SK-N-DZ (cell line): ENCODE measurements around the gene GALNT18.

ENCODE experiments used
- DNase-seq: peaks from one replicate; pipeline ENCODE4 v3.0.0-alpha.2; 2015; ENCODE audit warnings: low spot score

Gene GALNT18

DNA sequence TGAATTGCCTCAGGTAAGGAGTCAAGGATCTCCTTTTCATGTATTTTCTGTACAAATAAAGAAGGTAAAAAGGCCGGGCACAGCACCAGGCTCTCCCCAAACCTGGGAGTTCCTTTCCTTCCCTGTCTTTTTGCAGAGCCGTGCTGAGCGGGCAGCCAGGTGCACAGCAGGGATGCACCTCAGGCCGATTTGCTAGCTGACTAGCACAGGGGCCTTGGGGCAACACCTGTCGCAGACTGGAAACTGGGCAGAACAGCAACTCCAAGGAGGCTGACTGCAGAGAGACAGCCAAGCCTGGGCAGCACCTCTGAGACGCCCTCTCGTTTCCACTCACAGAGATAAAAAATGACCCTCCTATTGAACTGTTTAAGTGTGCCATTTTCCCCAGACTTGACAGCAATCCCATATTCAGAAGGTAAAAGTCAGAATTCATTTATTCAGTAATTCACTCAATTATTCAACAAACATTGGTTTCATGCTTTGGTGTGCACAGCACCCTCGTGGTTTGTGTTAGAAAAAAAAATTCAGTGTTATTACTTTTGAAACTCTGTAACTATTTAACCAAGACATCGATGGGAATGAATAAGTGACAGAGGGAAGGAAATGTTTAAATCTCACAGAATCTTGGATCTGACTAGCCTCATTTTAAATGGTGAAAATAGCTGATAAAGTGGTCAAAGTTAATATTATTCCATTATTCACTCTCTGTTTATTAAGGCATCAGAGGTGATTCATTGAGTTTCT lies 120.9 kb downstream of the GALNT18 start:
- DNase-seq = no peak

DNA sequence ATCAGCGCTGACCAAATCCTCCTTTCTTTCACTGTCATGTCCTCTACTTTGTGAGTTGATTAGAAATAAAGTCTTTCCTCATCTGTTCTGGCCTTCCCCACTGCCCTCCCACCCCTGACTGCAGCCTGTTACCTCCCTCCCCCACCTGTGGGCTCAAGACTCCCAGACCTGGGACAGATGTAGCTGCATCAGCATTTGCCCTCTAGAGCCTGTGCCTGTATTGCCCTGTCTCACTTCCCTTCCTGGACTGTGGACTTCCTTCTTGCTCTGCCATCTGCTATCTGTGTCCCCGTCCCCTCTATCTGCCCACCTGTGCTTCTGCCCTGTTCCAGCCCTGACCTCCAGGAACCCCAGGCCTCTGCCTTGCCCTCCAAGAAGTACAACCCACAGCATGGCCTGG lies 122.5 kb downstream of the GALNT18 start:
- DNase-seq = no peak

DNA sequence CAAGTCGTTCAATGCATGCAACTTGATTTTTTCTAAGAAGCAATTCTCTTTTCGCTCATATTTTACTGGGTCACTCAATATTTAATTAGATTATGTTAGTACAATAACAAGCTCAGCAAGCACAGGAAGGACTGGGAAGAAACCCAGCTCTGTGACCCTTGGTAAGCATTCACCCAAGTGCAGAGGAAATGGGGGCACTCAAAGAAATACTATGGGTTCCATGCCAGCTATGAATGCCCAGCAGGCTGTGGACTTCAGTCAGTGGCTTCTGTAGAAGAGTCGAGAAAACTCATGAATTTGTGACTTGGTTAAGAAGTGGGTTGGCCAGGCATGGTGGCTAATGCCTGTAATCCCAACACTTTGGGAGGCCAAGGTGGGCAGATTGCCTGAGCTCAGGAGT lies 123.6 kb downstream of the GALNT18 start:
- no peak for DNase-seq

DNA sequence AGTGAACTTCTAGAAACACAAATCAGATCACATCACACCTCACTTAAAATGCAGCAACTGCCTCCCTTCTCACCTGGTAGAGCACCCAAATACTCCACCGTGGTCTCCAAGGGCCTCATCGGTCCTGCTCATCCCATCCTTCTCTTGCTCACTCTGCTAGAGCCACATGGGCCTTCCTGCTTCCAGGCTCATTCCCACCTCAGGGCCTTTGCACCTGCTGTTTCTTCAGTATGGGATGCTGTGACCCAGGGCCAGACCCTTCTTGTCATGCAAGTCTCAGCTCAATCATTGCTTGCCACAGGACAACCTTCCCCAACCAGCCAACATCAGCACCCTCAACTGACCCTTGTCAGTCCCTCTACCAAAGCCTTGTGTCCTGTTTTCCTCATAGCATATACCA lies 124.9 kb downstream of the GALNT18 start:
- no peak for DNase-seq

DNA sequence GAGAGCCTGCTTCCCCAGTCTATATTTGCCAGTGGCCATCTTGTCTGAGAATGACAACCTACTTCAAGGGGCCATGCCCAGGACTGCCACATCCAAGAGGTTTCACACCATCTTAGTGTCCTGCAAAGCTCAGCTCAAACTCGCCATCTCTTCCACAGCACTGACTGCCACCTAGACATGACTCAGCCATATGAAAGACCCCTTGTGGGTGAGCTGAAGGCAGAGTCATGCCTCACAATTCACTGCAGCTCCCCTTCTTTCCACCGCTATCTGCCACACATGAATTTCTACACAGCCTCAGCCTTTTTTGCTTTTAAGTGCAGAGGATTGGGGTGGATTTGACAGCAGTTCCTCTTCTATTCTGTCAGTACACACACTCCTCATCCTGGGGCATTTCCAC lies 127.5 kb downstream of the GALNT18 start:
- DNase-seq = no peak

DNA sequence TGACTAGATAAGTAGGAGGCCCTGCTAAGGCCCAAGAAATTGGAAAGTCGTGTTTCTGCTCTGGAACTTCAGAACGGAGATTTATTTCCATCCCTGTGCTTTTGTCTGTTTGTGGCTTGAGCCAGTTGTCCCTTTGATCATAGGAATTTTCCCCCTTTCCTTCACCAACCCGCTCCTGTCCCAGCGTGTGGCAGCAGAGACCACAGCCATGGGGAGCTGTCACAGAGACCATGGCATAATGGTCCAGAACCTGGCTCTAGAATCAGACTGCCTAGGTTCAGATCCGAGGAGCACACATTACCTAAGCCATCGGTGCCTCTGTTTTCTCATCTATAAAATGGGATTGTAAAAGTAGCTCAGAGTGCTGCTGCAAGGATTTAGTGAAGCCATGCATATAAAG lies 128.1 kb downstream of the GALNT18 start:
- DNase-seq = no peak

DNA sequence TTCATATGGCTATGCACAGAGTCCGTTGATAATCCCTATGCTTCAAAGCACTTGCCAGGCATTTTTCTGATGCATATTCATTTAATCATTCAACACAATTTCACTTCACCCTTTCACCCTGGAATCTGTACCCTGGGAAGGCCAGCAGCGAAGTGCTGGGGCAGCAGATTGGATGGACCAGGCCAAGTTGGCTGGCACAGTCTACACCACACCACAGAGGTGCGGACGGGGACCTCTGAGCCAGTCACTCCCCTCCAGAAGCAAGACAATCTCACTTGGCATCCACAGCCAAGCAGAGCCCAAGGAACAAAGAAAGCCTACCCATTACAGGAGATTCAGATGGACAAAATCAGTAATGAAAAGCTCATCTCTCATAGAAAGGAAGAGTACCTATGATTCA lies 130.2 kb downstream of the GALNT18 start:
- DNase-seq = no peak

DNA sequence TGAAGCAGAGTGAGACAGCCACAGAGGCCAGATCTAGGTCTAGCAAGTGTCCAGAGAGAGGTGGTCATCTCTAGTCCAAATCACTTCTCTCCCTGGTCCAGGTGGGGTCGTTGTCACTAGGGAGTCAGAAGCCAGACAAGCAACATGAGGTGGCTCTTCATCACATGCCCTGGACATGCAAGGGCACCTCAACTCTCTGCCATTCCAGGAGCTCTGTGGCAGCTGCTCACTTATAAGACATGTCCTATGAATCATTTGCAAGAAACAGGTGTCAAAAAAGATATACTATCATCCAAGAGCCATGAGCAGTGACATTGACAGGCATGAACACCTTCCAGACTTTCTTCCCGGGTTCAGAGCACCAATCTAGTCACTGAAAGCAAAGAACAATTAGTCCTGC lies 130.8 kb downstream of the GALNT18 start:
- DNase-seq = no peak

DNA sequence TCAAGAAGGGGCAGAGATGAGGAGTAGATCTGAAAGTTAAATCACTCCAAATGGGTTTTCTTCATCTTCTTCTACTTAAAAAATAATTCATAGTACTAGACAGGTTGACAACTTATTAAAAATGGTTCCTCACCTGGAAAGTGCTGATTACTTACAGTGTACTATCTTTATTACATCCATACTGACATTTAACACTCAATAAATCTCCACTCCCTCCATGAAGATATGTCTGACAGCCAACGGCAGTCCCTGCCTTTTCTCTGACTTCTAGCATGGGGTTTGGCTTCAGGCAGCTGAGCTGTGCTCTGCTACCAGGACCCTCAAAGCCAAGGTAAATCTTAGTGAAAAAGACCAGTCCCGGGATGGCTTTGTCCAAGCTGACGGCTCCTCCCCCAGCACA lies 135.4 kb downstream of the GALNT18 start:
- no peak for DNase-seq

DNA sequence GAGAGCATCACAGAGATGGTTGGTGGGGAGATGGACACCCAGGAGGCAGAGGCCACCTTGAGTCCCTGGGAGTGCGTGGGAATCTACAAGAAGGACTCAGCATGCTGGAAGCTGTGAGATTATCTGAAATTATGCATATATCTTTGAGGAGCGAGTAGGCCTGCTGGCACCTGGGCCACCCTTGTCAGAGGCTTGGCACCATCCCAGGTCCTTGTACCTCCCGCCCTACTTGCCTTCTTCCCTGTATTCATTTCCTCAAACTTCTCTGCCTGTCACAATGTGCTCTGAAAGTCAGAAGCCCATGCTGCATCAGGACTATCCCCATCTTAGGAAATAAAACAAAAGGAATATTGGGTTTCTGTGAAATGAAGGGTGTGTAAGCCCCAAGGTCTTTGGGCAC lies 135.8 kb downstream of the GALNT18 start:
- no peak for DNase-seq

DNA sequence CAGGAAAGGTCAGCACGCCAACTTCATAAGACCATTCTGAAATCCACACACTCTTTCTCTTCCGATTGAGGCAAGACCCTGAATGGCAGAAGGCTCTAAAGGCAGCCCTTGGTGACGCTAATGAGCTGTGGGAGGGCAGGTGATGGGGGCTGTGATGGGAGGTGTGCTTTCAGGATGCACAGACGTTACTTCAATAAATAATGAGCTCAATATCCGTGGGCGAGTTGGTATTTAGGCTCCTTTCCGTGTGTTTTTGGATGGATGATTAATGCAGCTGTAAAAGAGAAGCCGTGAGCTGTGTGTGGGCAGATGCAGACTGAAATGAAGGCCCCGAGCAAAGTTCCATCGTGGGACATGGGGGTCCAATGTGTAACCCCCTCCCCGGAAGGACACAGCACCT lies 138.2 kb downstream of the GALNT18 start:
- DNase-seq = no peak

DNA sequence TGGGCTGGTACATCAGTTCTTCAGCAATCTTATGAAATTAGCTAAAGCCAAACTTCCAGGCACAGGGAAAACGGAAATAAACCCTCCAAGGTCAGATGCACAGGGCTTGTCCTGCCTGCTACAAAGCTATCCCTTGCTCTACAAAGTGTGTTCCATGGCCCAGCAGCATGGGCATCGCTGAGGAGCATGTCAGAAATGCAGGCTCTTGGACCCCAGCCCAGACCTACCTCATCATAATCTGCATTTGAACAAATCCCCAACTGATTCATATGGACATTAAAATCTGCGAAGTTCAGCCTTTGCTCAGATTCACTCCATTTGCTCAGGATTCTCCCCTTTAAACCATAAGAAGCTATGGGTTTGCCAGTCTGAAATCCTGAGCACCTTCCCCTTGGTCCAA lies 139.1 kb downstream of the GALNT18 start:
- DNase-seq = no peak

DNA sequence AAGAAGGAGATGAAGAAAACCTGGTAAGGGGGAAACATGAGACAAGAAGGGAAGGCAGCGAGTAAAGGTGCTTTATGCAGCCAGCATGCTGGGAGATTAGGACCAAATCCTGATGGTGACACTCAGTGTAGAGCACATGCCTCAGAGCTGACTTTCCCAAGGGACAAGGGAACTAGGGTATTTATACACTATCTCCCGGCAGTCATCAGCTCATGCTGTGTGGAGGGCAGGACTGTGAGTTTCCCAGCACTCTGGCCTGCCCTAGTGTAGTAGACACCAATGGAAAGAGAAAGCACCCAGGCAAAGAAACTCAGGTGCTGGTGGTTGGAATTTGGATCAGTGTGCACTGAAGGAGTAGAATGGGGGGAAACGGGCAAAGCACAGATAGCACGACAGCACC lies 140.4 kb downstream of the GALNT18 start:
- no peak for DNase-seq

DNA sequence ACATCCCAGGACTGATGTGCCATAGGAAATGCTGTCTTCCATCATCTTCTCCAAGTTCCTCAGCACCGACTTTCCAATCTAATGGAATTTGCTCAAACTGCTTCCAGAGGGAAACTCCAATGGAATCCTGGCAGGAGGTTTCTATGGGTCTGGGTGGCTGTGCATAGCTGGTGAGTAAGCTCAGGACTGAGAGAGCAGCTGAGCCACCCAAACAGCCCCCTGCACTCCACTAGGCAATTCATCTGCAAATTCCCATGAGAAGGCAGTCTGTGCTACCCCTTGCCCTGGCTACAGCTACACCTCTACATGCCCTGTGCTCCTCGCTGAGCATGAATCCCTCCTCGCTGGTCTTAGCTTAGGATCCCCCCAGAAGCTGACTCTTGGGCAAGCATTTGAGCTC lies 140.8 kb downstream of the GALNT18 start:
- no peak for DNase-seq

DNA sequence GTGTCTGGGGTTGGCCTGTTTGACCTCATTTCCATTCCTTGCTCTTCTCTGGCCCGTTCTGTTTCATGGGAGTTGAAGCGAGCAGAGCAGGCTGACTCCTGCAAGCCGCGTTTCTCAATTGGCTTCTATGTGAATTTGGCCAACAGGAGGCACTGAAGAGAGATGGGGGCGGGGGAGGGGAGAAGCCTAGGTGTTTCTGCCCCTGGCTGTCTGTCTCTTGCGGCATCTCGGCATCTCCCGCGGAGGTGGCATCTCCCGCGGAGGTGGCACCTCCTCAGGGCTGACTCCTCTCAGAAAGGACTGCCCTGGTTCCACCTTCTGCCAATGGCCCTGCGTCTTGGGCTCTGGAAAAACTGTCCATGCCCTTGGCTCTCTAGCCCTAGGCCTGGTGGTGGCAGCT lies 143.1 kb downstream of the GALNT18 start:
- DNase-seq = no peak

DNA sequence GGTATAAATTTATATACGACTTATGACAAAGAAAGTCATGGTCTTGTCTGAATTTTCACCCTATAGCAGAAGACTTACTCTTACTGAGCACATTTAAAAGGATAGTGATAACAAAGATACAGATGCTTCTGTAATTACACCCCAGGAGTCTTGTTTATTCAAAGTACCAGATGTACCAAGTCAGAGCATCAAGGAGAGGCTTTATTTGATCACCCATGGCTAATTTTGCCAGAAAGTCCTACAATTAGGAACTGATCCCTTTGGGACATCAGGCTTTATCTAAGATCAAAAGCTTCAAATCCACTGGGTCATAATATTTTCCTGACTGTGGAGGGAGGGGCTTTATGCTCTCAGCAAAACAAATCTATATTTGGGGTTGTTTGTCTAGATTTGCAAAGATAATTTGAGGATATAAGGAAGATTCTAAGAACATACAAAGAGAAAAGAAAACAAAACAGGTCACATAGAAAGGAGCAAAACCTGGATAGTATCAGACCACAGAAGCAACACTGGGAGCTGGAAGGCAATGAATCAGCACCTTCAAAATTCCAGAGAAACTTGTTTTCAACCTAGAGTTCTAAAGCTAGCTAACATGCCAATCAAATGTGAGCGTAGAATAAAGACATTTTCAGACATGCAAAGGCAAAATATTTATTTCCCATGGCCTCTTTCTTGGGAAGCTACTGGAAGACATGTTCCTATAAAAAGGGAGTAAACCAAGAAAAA lies 143.9 kb downstream of the GALNT18 start:
- DNase-seq = no peak

DNA sequence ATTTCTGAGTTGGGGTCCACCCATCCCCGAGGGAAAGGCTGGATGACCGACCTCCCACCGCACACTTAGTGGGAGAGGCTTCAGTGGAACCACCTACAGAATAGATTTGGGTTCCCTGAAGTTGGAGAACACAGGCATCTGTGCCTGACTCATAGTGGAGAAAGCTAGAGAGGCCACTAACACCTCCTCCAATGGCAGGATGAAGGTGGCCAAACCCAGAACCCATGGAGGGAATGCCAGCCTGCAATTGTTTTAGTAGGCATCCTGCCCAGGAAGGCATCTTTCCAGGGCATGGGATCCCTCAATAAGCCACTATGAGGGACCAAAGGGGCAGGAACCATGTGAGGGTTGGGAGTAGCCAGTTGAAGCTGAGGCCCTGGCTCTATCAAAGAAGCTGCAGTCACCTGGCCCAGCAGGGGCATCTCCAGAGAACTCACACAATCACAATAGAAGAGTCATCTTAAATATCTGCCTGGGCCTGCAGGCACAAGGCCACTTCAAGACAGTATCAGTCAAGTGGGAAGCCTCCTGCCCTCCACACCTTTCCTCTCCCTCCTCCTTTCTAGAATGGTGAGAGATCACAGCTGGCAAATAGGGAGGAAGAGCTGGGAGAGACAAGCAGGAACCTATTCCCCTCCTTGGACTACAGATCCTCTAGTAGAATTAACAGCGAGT lies 144.7 kb downstream of the GALNT18 start:
- no peak for DNase-seq

DNA sequence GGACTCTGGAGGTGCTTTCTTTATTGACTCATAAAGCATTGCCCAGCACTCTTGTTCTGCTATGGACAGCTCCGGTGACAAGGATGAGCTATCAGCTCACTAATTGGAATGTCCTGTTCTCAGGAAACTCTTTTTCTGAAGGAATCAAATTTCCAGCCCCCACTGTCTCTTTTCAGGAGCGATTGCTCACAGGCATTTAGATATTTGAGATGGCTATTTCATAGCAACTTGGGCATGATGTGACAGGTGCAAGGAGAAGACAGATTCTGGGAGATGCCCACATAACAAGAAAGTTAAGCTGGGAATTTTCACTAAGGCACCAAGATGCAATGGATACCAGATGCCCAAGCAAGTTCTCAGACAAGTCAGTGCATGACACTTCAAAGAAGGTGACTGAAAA lies 145.3 kb downstream of the GALNT18 start:
- no peak for DNase-seq

DNA sequence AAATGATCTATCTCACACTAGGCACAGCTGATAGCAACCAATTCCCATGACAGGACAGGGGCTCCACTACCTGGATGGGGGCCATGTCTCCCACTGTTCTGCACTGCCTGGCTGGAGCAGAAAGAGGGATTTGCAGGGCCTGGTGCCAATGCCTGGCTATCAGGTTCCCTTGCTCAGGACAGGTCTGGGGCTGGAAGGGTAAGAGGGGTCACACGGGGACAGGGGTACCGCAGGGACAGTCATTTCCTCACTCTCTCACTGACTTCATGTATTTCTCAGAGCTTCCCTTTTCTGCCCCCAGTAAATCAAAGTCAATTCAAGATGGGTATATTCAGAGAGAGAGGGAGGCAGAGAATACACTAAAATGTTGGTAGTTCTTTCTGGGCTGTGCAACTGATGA lies 149.7 kb downstream of the GALNT18 start:
- no peak for DNase-seq

DNA sequence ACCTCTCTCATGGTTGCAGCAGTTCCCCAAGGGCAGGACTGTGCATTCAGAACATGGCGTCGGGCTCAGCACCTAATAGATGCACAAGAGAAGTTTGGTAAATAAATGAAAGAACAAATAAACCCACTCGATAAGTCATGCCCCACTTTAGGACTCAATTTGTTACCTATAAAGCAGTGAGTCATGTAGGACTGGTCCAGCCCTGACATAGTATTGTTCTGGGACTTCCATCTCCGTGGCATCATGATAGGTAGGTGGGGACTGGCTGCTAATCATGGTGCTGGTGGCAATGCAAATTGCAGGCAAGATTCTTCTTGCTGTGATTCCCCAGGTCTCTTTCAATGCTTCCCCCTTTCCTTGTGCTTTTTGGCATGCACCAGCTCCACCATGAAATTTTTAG lies 150.6 kb downstream of the GALNT18 start:
- DNase-seq = no peak

DNA sequence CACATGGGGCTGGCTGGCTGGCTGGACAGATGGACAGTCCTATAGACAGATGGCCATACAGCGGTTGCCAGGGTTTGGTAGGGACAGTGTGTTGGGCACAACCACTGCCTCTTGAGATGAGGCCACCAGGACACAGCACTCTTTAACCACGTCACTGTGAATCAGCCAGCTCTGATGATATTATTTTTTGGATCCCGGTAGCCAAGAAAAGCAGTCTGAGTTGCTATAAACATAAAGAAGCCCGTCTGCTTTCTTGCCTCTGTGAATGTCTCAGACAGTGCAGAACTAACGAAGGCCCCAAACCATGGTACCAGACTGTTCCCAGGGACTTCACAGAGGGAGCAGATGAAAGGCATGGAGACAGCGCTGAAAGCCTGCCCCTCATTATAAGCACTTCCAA lies 152.9 kb downstream of the GALNT18 start:
- no peak for DNase-seq

DNA sequence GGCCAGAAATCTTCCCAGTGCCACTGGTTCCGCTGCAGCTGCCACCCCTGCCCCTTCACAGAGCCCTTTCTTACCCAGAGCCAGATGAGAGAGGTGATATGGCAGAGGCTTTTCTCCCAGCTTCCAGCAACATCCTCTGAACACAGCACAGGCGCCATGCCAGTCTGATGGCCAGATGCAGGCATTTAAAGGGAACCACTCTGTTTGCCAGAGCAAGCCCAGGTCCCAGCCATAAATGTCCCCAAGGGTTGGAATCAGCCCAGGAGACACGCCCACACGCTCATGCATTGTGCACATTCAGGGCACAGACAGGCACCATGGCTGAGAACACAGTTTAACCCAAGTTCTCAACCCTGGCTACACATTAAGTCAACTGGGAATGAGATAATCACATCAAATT lies 154.5 kb downstream of the GALNT18 start:
- no peak for DNase-seq

DNA sequence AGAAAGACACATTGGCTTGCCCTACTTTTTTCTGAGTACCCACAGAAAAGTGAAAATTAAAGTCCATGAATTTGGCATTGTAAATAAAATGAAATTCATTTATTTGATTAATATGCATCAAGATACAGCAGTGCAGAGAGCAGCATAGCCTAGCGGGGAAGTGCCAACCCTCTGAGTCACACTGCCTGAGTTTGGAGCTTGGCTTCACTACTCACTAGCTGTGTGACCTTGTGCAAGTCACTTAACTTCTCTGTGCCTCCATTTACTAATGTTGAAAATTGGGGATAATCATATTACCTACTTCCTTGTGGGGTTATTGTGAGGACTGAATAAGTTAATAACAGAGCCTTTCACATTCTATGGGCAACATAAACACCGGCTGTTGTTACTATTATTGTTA lies 157.2 kb downstream of the GALNT18 start:
- DNase-seq = no peak
